HT1080 (cell line): ENCODE measurements around the gene IPO5. TPM values are rescaled to one million over a fixed set of nuclear protein-coding genes. Genes with fewer than 3 reads are reported as not detected.
A peak's percentile ranks its signal among the peaks of the same experiment; 100 is the strongest.

Experiments used
- DNase-seq: peaks from one replicate; pipeline ENCODE4 v3.0.0-alpha.2; 2015; ENCODE audit warnings: low read depth
- polyA plus RNA-seq, 2 experiments: library from polyadenylated mRNA; depleted of rRNA; stranded (reverse); fragments of >200 nt; gene quantifications; 2 replicates each; pipeline ENCODE4 v1.2.3, GENCODE V29; 2015
- total RNA-seq: library from RNA; depleted of rRNA; stranded (reverse); fragments of >200 nt; shearing (Covaris generic); gene quantifications from 2 replicates; pipeline ENCODE4 v1.2.3, GENCODE V29; 2014; rRNA removed

Gene IPO5
- 177 and 187 TPM in 2 replicates for total RNA-seq
- 129 and 164 TPM in 2 replicates for polyA plus RNA-seq (2015; cell fraction: cytosol; rRNA removed)
- 228 and 257 TPM in 2 replicates for polyA plus RNA-seq (2015; cell fraction: nucleus; rRNA removed)

DNA sequence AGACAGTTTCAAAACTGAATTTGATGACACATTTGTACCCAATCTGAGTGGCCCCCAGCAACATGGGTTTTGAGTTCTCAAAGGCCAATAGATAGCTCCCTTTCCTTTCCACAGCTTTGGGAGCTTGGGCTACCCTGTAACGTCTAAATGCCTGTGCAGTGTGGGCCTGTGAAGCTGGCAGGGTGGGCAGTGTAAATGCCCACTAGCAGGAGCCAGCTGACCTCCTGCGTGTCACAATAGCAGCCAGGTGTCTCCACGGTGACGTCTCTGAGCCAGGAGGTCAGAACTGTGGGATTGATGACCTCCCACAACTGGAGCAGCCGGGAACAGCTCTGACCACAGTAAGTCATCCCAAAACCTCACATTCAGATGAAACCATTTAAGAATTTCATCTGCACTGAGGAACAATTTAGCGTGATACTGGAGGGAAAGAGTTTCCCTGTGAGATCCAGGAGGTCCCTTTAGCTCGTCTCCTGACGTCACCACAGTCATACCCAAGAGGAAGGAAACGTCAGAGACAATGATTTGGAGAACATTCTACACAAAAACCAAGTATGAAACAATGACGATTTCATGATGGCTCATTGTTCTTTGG lies at the start of gene IPO5:
IPO5 (plus strand) TSS at position 300 of the 595 bp plus-strand sequence. CDS start 23,022 bp downstream, outside the sequence.
- DNase-seq = peak; percentile 32

DNA sequence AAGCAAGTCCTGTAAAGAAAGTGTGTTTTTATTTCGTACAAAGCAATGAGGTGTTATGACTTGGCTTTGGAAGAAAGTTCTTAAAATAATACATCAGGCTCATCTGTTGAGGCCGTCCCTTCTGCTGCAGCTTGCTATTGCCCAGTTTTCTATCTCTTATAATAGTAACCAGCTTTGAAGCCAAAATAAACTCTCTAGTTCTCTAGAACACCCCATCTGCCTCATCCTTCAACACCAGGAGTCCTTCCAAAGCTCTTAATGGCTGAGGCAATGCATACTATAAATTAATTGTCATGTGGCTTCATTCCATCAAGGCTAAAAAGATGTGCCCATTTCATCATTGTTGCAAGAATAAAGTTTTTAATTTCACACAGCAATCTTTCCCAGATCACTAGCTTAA lies 49.4 kb upstream of the IPO5 start:
- DNase-seq = no peak

DNA sequence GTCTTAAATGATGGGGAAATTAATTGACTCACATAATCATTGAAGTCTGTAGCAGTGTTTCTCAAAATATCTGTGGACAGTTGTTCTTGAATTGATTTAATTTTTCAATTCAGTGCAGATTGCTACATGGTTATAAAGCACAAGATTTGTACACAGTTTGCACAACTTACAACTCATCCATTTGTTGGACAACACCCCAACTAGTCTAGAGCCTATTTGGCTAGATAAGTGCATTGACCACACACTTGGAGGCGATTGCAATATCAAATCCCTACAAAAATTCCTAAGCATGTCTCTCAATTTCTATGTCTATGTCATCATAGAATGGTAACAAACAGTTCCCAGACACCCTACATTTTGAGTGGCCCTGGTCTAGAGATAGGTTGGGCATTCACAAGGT lies 48.0 kb upstream of the IPO5 start:
- no peak for DNase-seq

DNA sequence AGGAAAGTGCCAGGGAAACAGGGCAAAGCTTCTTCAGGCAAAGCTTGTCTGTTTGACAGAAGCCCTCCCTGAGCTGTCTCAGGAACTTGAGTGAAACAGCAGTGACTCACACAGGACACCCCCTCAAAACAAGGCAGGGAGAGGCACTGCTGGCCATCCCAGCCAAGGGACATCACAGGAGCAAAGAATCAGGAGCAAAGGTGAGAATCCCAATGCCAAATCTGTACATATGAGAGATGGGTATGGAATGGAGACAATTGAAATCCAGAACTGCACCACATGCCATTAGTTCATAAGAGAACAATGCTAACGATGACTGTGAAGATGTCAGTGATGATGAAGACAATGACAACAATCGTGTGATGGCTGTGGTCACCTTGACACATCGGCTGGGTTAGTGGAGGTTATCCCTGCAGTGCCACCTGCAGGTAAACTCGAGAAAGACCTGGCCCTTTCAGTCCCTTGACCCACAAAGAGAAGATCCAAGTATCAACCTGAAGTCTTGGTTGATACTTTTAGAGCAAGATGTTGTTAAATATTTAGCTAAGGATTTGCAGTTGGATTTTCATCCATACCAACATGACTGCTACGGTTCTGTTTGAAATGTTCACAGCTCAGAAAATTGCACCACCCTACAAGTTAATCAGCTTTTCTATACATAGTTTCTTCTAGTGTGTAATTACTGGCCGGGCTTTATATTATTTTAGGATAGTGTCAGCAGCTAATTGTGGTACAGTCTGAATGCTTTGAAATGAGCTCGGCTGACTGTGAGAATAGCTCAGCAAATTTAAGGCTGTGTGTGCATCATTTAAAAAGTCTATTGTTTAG lies 42.0 kb upstream of the IPO5 start:
- DNase-seq = peak; percentile 69

DNA sequence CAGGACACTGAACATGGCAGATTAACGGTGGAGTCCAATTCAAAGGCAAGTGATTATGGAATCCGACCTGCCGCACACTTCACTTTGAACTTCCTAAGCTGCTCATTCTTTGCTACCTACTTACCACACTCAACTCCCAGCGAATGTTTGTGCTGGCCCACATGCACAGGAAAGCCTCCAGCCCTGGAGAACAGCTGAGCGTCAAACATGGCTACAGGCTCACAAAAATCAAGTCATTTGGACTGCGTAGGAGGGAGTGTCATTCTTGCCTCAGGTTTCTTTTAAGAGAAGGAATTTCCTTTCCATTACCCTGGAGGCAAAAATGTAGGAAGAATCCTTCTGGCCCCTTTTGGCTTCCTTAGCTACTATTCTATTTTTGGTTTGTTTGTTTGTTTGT lies 41.3 kb upstream of the IPO5 start:
- no peak for DNase-seq

DNA sequence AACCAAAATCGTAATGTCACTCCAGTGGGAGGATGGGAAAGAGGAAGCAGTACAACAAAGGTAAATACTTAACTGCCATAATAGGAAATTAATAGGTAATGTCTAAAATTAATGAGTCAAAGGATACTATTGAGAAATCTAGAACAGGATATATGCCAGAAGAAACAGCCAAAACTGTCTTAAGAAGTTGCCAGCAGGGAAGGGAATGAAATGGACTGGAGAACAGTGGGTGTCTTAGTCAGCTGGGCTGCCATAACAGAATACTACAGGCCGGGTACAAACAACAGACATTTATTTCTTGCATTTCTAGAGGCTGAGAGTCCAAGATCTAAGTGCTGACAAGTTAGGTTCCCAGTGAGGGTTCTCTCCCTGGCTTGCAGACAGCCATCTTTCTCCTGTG lies 40.3 kb upstream of the IPO5 start:
- no peak for DNase-seq

DNA sequence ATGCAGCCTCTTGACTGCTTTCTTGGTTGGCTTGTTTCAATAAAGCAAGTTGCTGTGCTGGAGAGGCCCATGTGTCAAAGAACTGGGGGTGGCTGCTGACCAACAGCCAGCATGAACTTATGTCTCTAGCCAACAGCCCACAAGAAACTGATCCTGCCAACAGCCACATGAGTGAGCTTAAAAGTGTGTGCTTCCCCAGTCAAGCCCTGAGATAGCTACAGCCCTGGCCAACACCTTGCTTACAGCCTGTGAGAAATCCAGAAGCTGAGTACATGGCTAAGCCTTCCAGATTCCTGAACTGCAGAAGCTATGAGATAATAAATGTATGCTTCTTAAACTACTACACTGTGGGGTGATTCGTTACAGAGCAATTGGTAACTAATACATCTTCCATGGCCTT lies 38.9 kb upstream of the IPO5 start:
- no peak for DNase-seq

DNA sequence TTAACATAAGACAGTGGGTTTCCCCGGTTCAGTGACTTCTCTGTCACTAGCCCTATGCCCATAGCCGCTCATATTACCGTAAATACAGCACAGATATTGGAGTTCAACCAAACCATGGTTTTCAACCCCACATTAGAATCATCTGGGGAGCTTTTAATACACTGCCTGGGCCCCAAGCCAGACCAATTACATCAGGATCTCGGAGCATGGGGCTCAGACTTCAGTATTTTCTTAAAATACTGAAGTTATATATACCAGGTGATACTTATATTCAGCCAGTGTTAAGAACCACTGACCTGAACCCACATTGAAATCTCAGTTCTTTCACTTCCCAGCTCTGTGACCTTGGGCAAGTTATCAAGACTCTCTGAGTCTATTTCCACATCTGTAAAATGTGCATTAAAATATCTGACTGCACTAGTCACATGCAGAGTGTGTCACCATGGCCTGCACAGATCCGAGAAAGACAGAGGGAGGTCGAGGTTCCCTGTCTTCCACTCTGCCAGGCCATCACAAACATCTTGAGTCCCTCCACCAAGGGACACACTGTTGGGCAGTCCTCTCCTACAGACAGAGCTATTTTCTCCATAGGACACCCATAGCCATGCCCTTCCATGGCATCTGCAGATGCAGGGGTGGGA lies 32.2 kb upstream of the IPO5 start:
- DNase-seq = no peak

DNA sequence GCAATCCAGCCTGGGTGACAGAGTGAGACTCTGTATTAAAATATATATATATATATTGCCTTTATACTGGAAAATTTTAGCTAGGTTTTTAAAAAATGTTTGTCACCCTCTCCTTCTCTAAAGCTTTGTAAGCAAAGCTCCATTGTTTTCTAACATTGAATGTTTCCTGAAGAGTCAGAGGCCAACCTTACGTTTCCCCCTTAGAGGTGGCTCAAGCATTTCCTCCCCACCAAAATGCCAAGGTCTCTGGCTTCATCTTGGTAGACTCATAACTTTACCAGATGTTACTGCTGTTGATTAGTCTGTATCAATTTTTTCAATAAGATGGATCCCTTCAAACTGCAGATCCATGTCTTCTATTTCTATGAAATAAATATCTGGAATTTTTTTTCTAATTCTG lies 25.2 kb upstream of the IPO5 start:
- DNase-seq = no peak

DNA sequence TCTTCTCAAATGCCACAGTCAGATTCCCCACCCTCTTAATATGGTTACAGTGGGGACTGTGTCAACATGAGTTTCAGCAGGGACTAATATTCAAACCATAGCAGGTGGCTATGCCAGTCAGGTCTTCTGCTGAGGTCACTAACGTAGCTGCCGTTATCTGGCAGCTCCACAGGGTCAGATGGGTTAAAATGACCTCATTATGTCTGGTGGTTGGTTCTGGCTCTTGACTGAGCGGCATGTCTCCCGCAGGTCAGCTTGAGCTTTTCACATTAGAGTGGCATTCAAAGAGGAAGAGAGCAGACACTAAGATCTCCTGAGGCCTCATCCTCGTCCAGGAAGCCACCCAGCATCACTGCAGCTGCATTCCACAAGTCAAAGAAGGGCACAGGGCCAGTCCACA lies 21.4 kb upstream of the IPO5 start:
- no peak for DNase-seq

DNA sequence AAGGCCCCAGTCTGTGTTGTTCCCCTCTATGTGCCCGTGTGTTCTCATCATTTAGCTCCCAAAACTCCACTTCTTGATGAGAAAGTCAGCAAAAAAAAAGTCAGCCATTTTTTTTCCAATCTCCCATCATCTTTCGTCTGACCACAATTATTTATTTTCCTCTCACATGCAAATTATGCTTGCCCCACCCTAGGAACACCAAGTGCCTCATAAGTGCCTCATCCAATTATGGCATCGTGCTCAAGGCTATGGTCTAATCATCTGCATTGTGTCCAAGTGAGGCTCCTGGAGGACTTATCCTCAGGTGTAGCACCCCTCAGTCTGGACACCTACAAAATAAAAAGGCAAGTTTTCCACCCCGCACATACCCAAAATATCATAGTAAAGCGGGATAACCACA lies 20.8 kb upstream of the IPO5 start:
- no peak for DNase-seq

DNA sequence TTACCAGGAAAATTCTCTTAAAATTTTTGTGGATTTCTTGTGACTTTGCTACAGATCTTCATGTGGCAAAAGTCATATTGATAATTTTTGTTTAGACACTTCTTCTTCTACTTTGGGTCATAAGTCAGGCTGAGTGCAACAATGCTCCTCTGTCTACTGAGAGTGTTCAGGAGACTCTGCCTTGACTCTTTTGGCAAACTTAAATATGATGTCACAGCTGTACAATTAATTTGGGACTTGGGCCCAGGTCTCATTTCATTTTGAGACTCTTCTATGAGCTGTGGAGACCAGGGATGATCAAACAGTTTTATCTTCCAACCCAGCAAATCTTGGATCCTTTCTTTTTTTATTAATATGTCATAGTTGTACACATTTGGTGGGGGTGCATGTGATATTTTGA lies 19.7 kb upstream of the IPO5 start:
- no peak for DNase-seq

DNA sequence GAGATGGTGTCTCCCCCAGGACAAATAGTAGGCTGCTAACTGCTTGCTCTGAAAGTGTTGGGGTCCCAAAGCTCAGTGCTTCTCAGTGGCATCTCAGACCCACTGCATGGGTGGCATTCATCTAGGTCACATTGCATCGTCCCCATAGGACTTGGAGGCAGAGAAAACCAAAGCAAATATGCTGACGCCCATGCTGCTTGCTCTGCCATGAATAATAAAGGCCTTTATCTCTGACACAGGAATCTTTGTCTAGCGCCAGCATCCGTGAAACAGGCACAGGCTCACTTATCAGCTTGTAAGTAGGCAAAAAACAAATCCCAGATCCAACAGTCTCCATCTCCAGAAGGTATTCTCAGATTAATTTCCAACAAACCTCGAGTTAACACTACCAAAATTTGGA lies 18.9 kb upstream of the IPO5 start:
- DNase-seq = no peak

DNA sequence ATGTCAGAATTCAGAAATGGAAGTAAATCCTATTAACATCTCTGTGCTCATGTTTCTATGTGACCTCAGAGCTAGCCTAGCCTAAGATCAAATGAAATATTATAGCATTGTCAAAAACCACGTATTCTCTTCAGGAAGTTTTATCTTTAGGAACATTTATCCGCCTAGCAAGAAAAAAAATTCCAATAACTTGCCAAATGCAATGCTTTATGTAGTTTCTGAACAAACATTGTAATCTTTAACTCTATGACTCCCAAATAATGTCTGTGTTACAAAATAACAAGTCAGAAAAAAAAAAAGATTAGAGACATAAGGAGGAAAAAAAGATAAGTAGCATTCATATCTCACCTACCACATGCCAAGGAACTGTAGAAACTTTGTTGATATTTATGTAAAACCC lies 18.4 kb upstream of the IPO5 start:
- DNase-seq = no peak

DNA sequence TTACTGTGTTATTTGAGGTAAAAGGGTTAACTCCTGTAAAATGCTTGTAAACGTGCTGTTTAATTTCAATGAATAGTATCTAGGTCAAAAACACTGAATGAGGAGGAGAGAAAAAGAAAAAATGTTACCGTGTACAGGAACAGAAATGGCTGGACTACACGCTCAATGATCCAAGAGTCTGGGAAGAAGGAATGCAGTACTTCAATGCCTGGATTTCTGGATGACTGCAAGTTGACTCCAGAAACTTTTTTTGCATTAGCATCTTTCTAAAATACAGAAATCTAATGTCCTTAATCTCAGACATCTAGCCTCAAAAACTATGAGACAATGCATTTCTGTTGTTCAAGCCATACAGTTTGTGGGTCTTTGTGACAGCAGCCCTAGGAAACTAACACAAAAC lies 17.4 kb upstream of the IPO5 start:
- no peak for DNase-seq

DNA sequence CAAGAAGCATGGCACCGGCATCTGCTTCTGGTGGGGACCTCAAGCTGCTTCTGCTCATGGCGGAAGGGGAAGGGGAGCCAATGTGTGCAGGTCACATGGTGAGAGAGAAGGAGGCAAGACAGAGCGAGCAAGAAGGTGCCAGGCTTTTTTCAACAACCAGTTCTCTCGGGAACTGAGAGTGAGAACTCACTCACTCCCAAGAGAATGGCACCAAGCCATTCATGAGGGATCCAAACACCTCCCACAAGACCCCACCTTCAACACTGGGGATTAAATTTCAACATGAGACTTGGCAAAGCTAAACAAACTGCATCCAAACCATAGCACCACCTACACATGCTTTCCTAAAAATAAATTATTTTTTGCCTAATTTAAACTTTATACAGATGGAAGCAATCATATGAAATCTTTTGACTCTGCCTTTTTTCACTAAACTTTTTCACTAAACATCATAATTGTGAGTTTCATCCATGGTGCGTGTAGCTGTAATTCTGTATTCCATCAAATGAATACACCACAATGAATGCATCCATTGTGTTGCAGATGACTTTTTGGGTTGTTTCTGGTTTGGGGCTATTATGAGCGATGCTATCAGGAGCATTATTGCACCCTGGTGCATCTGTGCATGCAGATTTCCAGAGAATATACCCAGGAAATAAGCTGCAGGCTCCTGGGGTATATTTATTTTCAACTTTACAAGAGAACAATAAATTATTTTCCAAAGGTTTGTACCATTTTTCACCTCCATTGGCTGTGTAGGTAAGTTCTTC lies 14.6 kb upstream of the IPO5 start:
- no peak for DNase-seq

DNA sequence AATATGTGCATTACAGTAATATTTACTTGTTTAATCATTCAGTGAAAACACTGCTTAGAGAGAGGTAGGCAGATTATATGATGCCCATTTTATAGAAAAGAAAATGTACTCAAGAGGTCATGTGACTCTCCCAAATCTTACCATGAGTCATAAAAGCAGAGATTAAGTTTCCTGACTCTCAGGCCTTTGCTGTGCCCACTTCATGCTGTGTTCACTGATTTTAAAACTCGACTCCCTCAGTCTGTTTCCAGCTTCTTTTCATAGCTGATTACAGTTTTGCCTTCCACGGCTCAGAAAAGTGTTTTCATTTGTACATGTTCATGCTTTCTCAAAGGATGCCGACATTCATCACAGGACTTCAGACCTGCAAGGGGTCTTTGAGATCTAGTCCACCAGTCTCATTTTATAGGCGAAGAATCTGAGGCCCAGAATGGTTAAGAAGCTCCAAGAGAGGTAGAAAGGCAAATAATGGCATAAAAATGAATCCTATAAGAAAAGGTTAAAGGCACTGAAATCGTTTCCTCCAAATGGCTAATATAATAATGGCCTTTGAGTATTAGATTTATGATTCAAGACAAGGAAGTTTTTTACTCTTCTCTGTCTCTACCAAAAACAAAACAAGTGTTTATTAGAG lies 9.0 kb upstream of the IPO5 start:
- peak; percentile 44 for DNase-seq

DNA sequence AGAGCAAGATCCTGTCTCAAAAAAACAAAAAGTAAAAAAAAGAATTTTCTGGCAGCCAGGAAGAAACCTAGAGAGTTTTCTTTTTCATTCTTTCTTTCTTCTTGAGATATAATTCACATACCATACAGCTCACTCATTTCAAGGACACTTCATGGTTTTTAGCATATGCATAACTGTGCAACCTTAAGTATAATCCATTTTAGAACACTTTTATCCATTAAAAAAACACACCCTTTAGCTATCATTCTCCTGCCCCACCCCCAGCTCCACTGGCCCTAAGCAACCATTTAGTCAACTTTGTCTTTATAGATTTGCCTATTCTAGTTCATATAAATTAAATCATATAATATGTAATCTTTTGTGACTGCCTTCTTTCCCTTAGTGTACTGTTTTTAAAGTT lies 8.1 kb upstream of the IPO5 start:
- no peak for DNase-seq

DNA sequence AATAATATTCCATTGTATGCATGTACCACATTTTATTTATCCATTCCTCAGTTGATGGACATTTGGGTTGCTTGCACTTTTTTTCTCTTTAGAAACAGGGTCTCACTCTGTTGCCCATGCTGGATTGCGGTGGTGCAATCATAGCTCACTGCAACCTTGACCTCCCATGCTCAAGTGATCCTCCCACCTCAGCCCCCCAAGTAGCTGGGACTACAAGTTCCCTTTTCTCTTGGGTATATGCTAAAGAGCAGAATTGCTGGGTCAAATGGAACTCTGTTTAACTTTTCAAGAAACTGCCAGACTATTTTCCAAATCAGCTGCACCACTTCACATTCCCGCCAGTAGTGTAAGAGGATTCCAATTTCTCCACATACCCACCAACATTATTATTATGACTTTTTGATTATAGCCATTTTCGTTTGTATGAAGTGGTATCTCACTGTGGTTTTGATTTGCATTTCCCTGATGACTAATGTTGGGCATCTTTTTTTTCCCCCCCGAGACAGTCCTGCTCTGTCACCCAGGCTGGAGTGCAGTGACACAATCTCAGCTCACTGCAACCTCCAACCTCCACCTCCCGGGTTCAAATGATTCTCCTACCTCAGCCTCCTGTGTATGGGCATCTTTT lies 7.6 kb upstream of the IPO5 start:
- peak; percentile 52 for DNase-seq

DNA sequence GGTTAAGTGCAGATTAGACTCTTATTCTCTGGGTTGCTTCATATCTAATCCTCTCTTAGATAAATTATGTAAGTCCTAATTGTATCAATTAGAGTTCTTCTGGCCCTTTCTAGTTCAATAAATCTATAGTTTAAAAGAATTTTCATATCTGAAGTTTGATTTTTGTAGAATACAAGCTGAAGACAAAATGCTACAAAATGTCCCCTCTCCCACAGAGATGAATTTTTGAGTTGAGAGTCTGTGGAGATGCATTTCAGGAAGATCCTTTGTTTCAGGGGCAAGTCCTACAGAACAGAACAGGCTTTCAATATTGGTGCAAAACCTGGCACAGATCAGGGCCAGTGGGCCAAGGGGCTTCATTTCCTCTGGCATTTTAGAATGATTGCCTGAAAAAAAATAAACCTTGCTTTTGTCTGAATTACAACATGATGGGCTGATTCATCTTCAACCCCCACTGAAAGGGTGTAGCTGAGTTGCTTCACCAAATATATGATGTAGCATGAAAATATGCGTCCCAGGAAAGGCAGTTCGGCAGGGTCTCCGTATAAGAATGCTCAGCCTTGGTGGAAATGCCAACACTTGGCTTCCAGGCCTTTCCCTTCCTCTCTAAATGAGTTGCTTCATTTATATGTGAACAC lies 6.4 kb upstream of the IPO5 start:
- peak; percentile 85 for DNase-seq
